ENCODE measurements around the gene PDP2. TPM values are rescaled to one million over a fixed set of nuclear protein-coding genes. Genes with fewer than 3 reads are reported as not detected.
"Not testable (repeated sequence)": the region's sequence is repeated elsewhere in the genome, so short reads cannot be mapped to it uniquely, and the experiment has no call there.

Gene PDP2
- total RNA-seq, 2 donors from 2014 or later = 4.4 to 6.9 TPM

- no peak for DNase-seq
- Histone ChIP-seq H3K27ac (no peak overlapping the region), H3K4me3 (no peak overlapping the region), H3K27me3 (no peaks in the 10 kb centered on the region), H3K36me3 (replicated peaks in 1 of 2; ENCODE audit: insufficient read depth in 1 of 2, low read depth in 2 of 2) (no peaks in the 10 kb centered on the region), H3K9me3 (no peaks in the 10 kb centered on the region), H3K4me1 (peaks cover 35% of the 10 kb centered on the region)
- TF ChIP-seq POLR2A (IDR thresholded peaks at IDR 0.05) = no peak
- TF ChIP-seq CTCF (IDR thresholded peaks at IDR 0.05) = no peak
- ATAC-seq = no peak
- intact Hi-C loops (cut with DNase I) = no loop called here
- WGBS, 2 donors = 74 to 78% methylated on average over 4 of the region's 4 CpGs
Measured at GRCh38 chr16:66932076-66932475, 51.8 kb downstream of the PDP2 start.

GRCh38 chr16:66933776-66934137, 53.4 kb downstream of the PDP2 start:
- intact Hi-C loops (cut with DNase I) = no loop called here
- no peaks in the 10 kb centered on the region for H3K9me3 ChIP-seq
- peaks cover 45% of the 10 kb centered on the region for H3K4me1 ChIP-seq
- WGBS, 2 donors = 0% methylated on average over 7 to 12 of the region's 12 CpGs
- H3K27me3 ChIP-seq = no peaks in the 10 kb centered on the region
- TF ChIP-seq POLR2A (IDR thresholded peaks at IDR 0.05) (no peak), CTCF (IDR thresholded peaks at IDR 0.05) (no peak)
- no peaks in the 10 kb centered on the region for H3K36me3 ChIP-seq (replicated peaks in 1 of 2; ENCODE audit: insufficient read depth in 1 of 2, low read depth in 2 of 2)
- peak overlapping the region; percentile 81 to 100 for H3K4me3 ChIP-seq
- H3K27ac ChIP-seq = peak overlapping the region; percentile 91 to 92 (median 92)
- DNase-seq (no peak), ATAC-seq (no peak)

GRCh38 chr16:66934138-66934838, 54.0 kb downstream of the PDP2 start, which contains the start of gene CIAO2B:
CIAO2B (minus strand) TSS chr16:66934402; CDS start chr16:66934364, 38 bp downstream.
- TF ChIP-seq POLR2A (IDR thresholded peaks at IDR 0.05) = peak; percentile 55 to 89 (median 84)
- TF ChIP-seq CTCF (IDR thresholded peaks at IDR 0.05) = no peak
- peak; percentile 89 for ATAC-seq
- DNase-seq = peak; percentile 87 to 89 (median 88)
- intact Hi-C loops (cut with DNase I) = no loop called here
- peak within 1 kb of the TSS; percentile 81 to 100 for H3K4me3 ChIP-seq
- 0 to 1% methylated on average over 17 to 76 of the region's 76 CpGs for WGBS, 2 donors
- no peaks in the 10 kb centered on the region for H3K27me3 ChIP-seq
- peak within 1 kb of the TSS; percentile 91 to 92 (median 92) for H3K27ac ChIP-seq
- H3K36me3 ChIP-seq (replicated peaks in 1 of 2; ENCODE audit: insufficient read depth in 1 of 2, low read depth in 2 of 2) = no peaks in the 10 kb centered on the region
- H3K4me1 ChIP-seq = peaks cover 45% of the 10 kb centered on the region
- no peaks in the 10 kb centered on the region for H3K9me3 ChIP-seq

GRCh38 chr16:66934839-66935313, 54.6 kb downstream of the PDP2 start:
- DNase-seq; H3K27me3 ChIP-seq; H3K9me3 ChIP-seq; H3K36me3 ChIP-seq (replicated peaks in 1 of 2; ENCODE audit: insufficient read depth in 1 of 2, low read depth in 2 of 2); intact Hi-C loops (cut with DNase I): not testable (repeated sequence)
- ATAC-seq = peak; percentile 2
- Histone ChIP-seq H3K4me1 (peaks cover 45% of the 10 kb centered on the region), H3K4me3 (peak overlapping the region; percentile 81 to 100), H3K27ac (peak overlapping the region; percentile 91 to 92 (median 92))
- WGBS, 2 donors = 0% methylated on average over 9 to 24 of the region's 24 CpGs

DNA sequence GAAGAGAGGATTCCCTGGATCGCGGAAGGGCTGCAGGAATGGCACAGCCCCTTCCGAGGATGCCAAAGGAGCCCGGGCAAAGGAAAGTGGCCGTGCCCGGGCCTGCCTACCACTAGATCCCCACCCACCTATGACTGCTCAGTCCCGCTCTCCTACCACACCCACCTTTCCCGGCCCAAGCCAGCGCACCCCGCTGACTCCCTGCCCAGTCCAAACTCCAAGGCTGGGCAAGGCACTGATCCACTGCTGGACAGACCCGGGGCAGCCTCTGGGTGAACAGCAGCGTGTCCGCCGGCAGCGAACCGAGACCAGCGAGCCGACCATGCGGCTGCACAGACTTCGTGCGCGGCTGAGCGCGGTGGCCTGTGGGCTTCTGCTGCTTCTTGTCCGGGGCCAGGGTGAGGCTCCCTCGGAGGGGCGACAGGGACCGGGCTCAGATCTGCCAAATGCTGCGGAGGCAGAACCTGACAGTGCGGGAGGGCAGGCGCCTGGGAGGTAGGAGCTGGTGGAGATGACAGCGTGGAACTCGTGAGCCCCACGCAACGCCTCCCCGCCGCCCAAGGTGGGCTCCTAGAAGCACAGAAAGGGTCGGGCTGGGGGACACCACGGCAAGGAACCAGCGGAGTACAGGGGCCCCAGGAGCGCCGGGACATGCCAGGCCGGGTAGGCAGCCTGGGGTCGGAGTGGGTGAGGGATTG, 55.1 kb downstream of the PDP2 start, which contains the start of gene CES2:
Gene CES2, plus strand, starts transcription at position 203 of the 698 bp plus-strand sequence. Its CDS starts 120 bp downstream, at position 323.
- ATAC-seq (peak; percentile 67), DNase-seq (peak; percentile 74 to 82 (median 80))
- peaks cover 45% of the 10 kb centered on the region for H3K4me1 ChIP-seq
- intact Hi-C loops (cut with DNase I) = no loop called here
- TF ChIP-seq POLR2A (IDR thresholded peaks at IDR 0.05) (peak; percentile 24 to 45 (median 36)), CTCF (IDR thresholded peaks at IDR 0.05) (no peak)
- WGBS, 2 donors = 28 to 43% methylated on average over 14 to 40 of the region's 44 CpGs
- no peaks in the 10 kb centered on the region for H3K27me3 ChIP-seq
- H3K27ac ChIP-seq = peak within 1 kb of the TSS; percentile 91 to 92 (median 92)
- peak within 1 kb of the TSS; percentile 81 to 100 for H3K4me3 ChIP-seq
- H3K9me3 ChIP-seq = no peaks in the 10 kb centered on the region
- H3K36me3 ChIP-seq (replicated peaks in 1 of 2; ENCODE audit: insufficient read depth in 1 of 2, low read depth in 2 of 2) = no peaks in the 10 kb centered on the region

All from body of pancreas (tissue), 4 donors.